ENCODE data around the gene A3GALT2. TPM values are rescaled to one million over a fixed set of nuclear protein-coding genes. Genes with fewer than 3 reads are reported as not detected.
A peak's percentile ranks its signal among the peaks of the same experiment; 100 is the strongest.

The A3GALT2 gene
- polyA plus RNA-seq, 1 donor, result 0.10 TPM

- WGBS (ENCODE audit: insufficient coverage, low lambda C conversion rate), result no CpG with 5 or more reads among the region's 5 CpGs
- Histone ChIP-seq H3K27me3 (ENCODE audit: control insufficient read depth, insufficient read depth, low read length) (no peaks in the 10 kb centered on the region), H3K36me3 (ENCODE audit: control insufficient read depth, insufficient read depth, low read length) (peaks cover 71% of the 10 kb centered on the region), H3K4me3 (ENCODE audit: low read length) (no peak overlapping the region), H3K4me1 (ENCODE audit: control insufficient read depth, insufficient read depth, low read length) (peaks cover 14% of the 10 kb centered on the region), H3K9me3 (ENCODE audit: control insufficient read depth, low read depth, low read length) (no peaks in the 10 kb centered on the region), H3K27ac (ENCODE audit: low read length) (no peak overlapping the region)
- no peak for DNase-seq
These were observed 12.0 kb upstream of the A3GALT2 start for GRCh38 chr1:33332881-33333280.

GRCh38 chr1:33332357-33332789 lies 11.5 kb upstream of the A3GALT2 start:
- Histone ChIP-seq H3K27ac (ENCODE audit: low read length) (no peak overlapping the region), H3K4me1 (ENCODE audit: control insufficient read depth, insufficient read depth, low read length) (peaks cover 9% of the 10 kb centered on the region), H3K9me3 (ENCODE audit: control insufficient read depth, low read depth, low read length) (no peaks in the 10 kb centered on the region), H3K4me3 (ENCODE audit: low read length) (no peak overlapping the region), H3K27me3 (ENCODE audit: control insufficient read depth, insufficient read depth, low read length) (no peaks in the 10 kb centered on the region), H3K36me3 (ENCODE audit: control insufficient read depth, insufficient read depth, low read length) (peaks cover 76% of the 10 kb centered on the region)
- DNase-seq, result no peak
- no CpG with 5 or more reads among the region's 10 CpGs for WGBS (ENCODE audit: insufficient coverage, low lambda C conversion rate)

- Histone ChIP-seq H3K27ac (ENCODE audit: low read length) (no peak overlapping the region), H3K36me3 (ENCODE audit: control insufficient read depth, insufficient read depth, low read length) (peaks cover 83% of the 10 kb centered on the region), H3K27me3 (ENCODE audit: control insufficient read depth, insufficient read depth, low read length) (no peaks in the 10 kb centered on the region), H3K4me1 (ENCODE audit: control insufficient read depth, insufficient read depth, low read length) (peaks cover 8% of the 10 kb centered on the region), H3K9me3 (ENCODE audit: control insufficient read depth, low read depth, low read length) (no peaks in the 10 kb centered on the region), H3K4me3 (ENCODE audit: low read length) (no peak overlapping the region)
- WGBS (ENCODE audit: insufficient coverage, low lambda C conversion rate), result no CpG with 5 or more reads among the region's 10 CpGs
- DNase-seq, result no peak
These were observed 10.8 kb upstream of the A3GALT2 start for GRCh38 chr1:33331444-33332356.

- no CpG with 5 or more reads among the region's 7 CpGs for WGBS (ENCODE audit: insufficient coverage, low lambda C conversion rate)
- Histone ChIP-seq H3K4me1 (ENCODE audit: control insufficient read depth, insufficient read depth, low read length) (peaks cover 6% of the 10 kb centered on the region), H3K27ac (ENCODE audit: low read length) (peak overlapping the region; percentile 73), H3K36me3 (ENCODE audit: control insufficient read depth, insufficient read depth, low read length) (peaks cover 91% of the 10 kb centered on the region), H3K9me3 (ENCODE audit: control insufficient read depth, low read depth, low read length) (no peaks in the 10 kb centered on the region), H3K27me3 (ENCODE audit: control insufficient read depth, insufficient read depth, low read length) (no peaks in the 10 kb centered on the region), H3K4me3 (ENCODE audit: low read length) (no peak overlapping the region)
- no peak for DNase-seq
These were observed 10.0 kb upstream of the A3GALT2 start for GRCh38 chr1:33330906-33331305.

- H3K27ac ChIP-seq (ENCODE audit: low read length), result peak overlapping the region; percentile 73
- no CpG with 5 or more reads among the region's 3 CpGs for WGBS (ENCODE audit: insufficient coverage, low lambda C conversion rate)
- peaks cover 6% of the 10 kb centered on the region for H3K4me1 ChIP-seq (ENCODE audit: control insufficient read depth, insufficient read depth, low read length)
- H3K4me3 ChIP-seq (ENCODE audit: low read length), result no peak overlapping the region
- DNase-seq, result peak; percentile 69 to 74
- no peaks in the 10 kb centered on the region for H3K27me3 ChIP-seq (ENCODE audit: control insufficient read depth, insufficient read depth, low read length)
- H3K36me3 ChIP-seq (ENCODE audit: control insufficient read depth, insufficient read depth, low read length), result peaks cover 96% of the 10 kb centered on the region
- H3K9me3 ChIP-seq (ENCODE audit: control insufficient read depth, low read depth, low read length), result no peaks in the 10 kb centered on the region
These were observed 9.5 kb upstream of the A3GALT2 start for GRCh38 chr1:33330361-33330890.

- Histone ChIP-seq H3K36me3 (ENCODE audit: control insufficient read depth, insufficient read depth, low read length) (peaks cover 97% of the 10 kb centered on the region), H3K9me3 (ENCODE audit: control insufficient read depth, low read depth, low read length) (no peaks in the 10 kb centered on the region), H3K4me3 (ENCODE audit: low read length) (no peak overlapping the region), H3K27ac (ENCODE audit: low read length) (peak overlapping the region; percentile 22), H3K4me1 (ENCODE audit: control insufficient read depth, insufficient read depth, low read length) (peaks cover 6% of the 10 kb centered on the region), H3K27me3 (ENCODE audit: control insufficient read depth, insufficient read depth, low read length) (no peaks in the 10 kb centered on the region)
- 100% methylated on average over 1 of the region's 19 CpGs for WGBS (ENCODE audit: insufficient coverage, low lambda C conversion rate)
- no peak for DNase-seq
These were observed 8.9 kb upstream of the A3GALT2 start for GRCh38 chr1:33329600-33330305.

- Histone ChIP-seq H3K27me3 (ENCODE audit: control insufficient read depth, insufficient read depth, low read length) (no peaks in the 10 kb centered on the region), H3K27ac (ENCODE audit: low read length) (no peak overlapping the region), H3K36me3 (ENCODE audit: control insufficient read depth, insufficient read depth, low read length) (peaks cover 98% of the 10 kb centered on the region), H3K4me1 (ENCODE audit: control insufficient read depth, insufficient read depth, low read length) (peaks cover 6% of the 10 kb centered on the region), H3K4me3 (ENCODE audit: low read length) (no peak overlapping the region), H3K9me3 (ENCODE audit: control insufficient read depth, low read depth, low read length) (no peaks in the 10 kb centered on the region)
- DNase-seq, result no peak
- WGBS (ENCODE audit: insufficient coverage, low lambda C conversion rate), result no CpG with 5 or more reads among the region's 12 CpGs
These were observed 7.9 kb upstream of the A3GALT2 start for GRCh38 chr1:33328817-33329216.

GRCh38 chr1:33327587-33328325 lies 6.9 kb upstream of the A3GALT2 start:
- no CpG with 5 or more reads among the region's 9 CpGs for WGBS (ENCODE audit: insufficient coverage, low lambda C conversion rate)
- H3K4me3 ChIP-seq (ENCODE audit: low read length), result no peak overlapping the region
- no peaks in the 10 kb centered on the region for H3K27me3 ChIP-seq (ENCODE audit: control insufficient read depth, insufficient read depth, low read length)
- H3K4me1 ChIP-seq (ENCODE audit: control insufficient read depth, insufficient read depth, low read length), result peaks cover 6% of the 10 kb centered on the region
- DNase-seq, result peak in 1 of 2 donors; percentile 58
- no peaks in the 10 kb centered on the region for H3K9me3 ChIP-seq (ENCODE audit: control insufficient read depth, low read depth, low read length)
- H3K36me3 ChIP-seq (ENCODE audit: control insufficient read depth, insufficient read depth, low read length), result peaks cover 100% of the 10 kb centered on the region
- H3K27ac ChIP-seq (ENCODE audit: low read length), result no peak overlapping the region

- Histone ChIP-seq H3K27ac (ENCODE audit: low read length) (no peak overlapping the region), H3K27me3 (ENCODE audit: control insufficient read depth, insufficient read depth, low read length) (no peaks in the 10 kb centered on the region), H3K9me3 (ENCODE audit: control insufficient read depth, low read depth, low read length) (no peaks in the 10 kb centered on the region), H3K4me3 (ENCODE audit: low read length) (no peak overlapping the region), H3K36me3 (ENCODE audit: control insufficient read depth, insufficient read depth, low read length) (peaks cover 92% of the 10 kb centered on the region), H3K4me1 (ENCODE audit: control insufficient read depth, insufficient read depth, low read length) (peaks cover 6% of the 10 kb centered on the region)
- 95% methylated on average over 3 of the region's 9 CpGs for WGBS (ENCODE audit: insufficient coverage, low lambda C conversion rate)
- DNase-seq, result no peak
These were observed 5.9 kb upstream of the A3GALT2 start for GRCh38 chr1:33326785-33327184.
